Astrocyte of the spinal cord (primary cell): ENCODE results near the gene WBP4.
A peak's percentile ranks its signal among the peaks of the same experiment; 100 is the strongest.
"Not testable (repeated sequence)": the region's sequence is repeated elsewhere in the genome, so short reads cannot be mapped to it uniquely, and the experiment has no call there.

ENCODE experiments used
- DNase-seq: peaks from one replicate; pipeline ENCODE4 v3.0.0; 2011; ENCODE audit warnings: low read depth, low spot score
- H3K4me3 ChIP-seq: 2 replicates; pipeline ENCODE4 v1.5.1; 2011; ENCODE audit warnings: low read depth, mild to moderate bottlenecking, low read length, moderate library complexity
- CTCF ChIP-seq: IDR thresholded peaks from 2 replicates; pipeline ENCODE4 v1.5.1; 2012; ENCODE audit warnings: low read depth, mild to moderate bottlenecking, low read length, inconsistent platforms
- in situ Hi-C: cut with HindIII; loops from 2 replicates; pipeline ENCODE4 v1.10.0; 2017; ENCODE audit warnings: low sequenced_read_pairs

WBP4 gene

GRCh38 chr13:41074523-41074922 lies 13.2 kb downstream of the WBP4 start:
- TF ChIP-seq CTCF = no peak
- no peak for DNase-seq
- in situ Hi-C loops = no loop called here
- no peak overlapping the region for H3K4me3 ChIP-seq

- DNase-seq = peak; percentile 37
- TF ChIP-seq CTCF = peak; percentile 56
- in situ Hi-C loops = no loop called here
- H3K4me3 ChIP-seq = no peak overlapping the region
Measured at GRCh38 chr13:41075034-41075433, 13.7 kb downstream of the WBP4 start.

GRCh38 chr13:41075485-41075884 lies 14.2 kb downstream of the WBP4 start:
- TF ChIP-seq CTCF = no peak
- no peak overlapping the region for H3K4me3 ChIP-seq
- in situ Hi-C loops = no loop called here
- no peak for DNase-seq

- DNase-seq = no peak
- no peak for TF ChIP-seq CTCF
- H3K4me3 ChIP-seq = no peak overlapping the region
- in situ Hi-C loops = no loop called here
Measured at GRCh38 chr13:41077475-41077874, 16.2 kb downstream of the WBP4 start.

GRCh38 chr13:41079725-41080124 lies 18.4 kb downstream of the WBP4 start:
- no peak for TF ChIP-seq CTCF
- no peak for DNase-seq
- H3K4me3 ChIP-seq = no peak overlapping the region
- in situ Hi-C loops = no loop called here

- DNase-seq = no peak
- no peak for TF ChIP-seq CTCF
- no peak overlapping the region for H3K4me3 ChIP-seq
- in situ Hi-C loops = no loop called here
Measured at GRCh38 chr13:41085961-41086585, 24.8 kb downstream of the WBP4 start.

- in situ Hi-C loops, DNase-seq, H3K4me3 ChIP-seq: not testable (repeated sequence)
Measured at GRCh38 chr13:41095681-41096080, 34.4 kb downstream of the WBP4 start.
